ENCODE results near the gene ZC3H13.

The ZC3H13 gene

DNA sequence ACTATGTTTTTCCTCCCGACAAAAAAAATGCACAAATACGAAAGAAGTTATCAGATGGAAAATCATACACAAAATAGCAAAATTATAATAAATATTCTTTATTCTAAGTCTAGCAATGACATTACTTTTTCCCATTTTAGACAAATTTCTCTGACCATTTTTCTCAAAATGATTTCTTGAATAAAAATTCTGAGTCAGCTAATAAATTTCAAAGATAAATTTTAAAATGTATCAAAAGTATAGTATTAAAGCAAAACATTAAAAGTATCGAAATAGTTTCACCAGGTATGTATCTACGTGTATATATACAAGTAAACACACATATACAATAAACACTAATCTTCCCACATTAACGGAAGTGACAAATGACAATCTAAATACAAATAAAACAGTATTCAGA is 8.9 kb downstream of the ZC3H13 start:
- H3K23ac ChIP-seq (ENCODE audit: low read depth, low read length, poor library complexity), result no peak overlapping the region
- H3K4me2 ChIP-seq (ENCODE audit: insufficient read depth, low read length, poor library complexity, severe bottlenecking), result no peak overlapping the region
- WGBS, 2 donors (ENCODE audit: extremely low coverage in 2 of 2, insufficient read length in 2 of 2, insufficient replicate concordance in 1 of 2), result no CpG with 5 or more reads among the region's 5 CpGs
- H2AFZ ChIP-seq (ENCODE audit: low read length), result no peak overlapping the region
- no peaks in the 10 kb centered on the region for H3K9me3 ChIP-seq (replicated peaks in 1 of 2; ENCODE audit: control insufficient read depth in 2 of 2, insufficient read depth in 1 of 2, low read depth in 1 of 2, low read length in 2 of 2)
- H4K8ac ChIP-seq (ENCODE audit: low read depth, low read length), result no peak overlapping the region
- H2AK5ac ChIP-seq (ENCODE audit: low read depth, low read length), result no peak overlapping the region
- no peak overlapping the region for H3K9ac ChIP-seq (ENCODE audit: low read depth, low read length, poor library complexity)
- H2BK5ac ChIP-seq (ENCODE audit: low read length), result no peak overlapping the region
- H3K79me1 ChIP-seq (ENCODE audit: low read depth, low read length), result no peaks in the 10 kb centered on the region
- no peaks in the 10 kb centered on the region for H3K4me1 ChIP-seq (ENCODE audit: control insufficient read depth in 2 of 2, insufficient read depth in 1 of 2, low read depth in 1 of 2, low read length in 2 of 2)
- H2BK12ac ChIP-seq (ENCODE audit: low read length), result no peak overlapping the region
- H3K4ac ChIP-seq (ENCODE audit: low read length), result no peak overlapping the region
- H3K4me3 ChIP-seq (ENCODE audit: low read length in 2 of 2), result no peak overlapping the region
- no peak for DNase-seq (ENCODE audit: low spot score)
- no peak overlapping the region for H2BK15ac ChIP-seq (ENCODE audit: low read length)
- H3K27ac ChIP-seq (replicated peaks; ENCODE audit: low read length), result no peak overlapping the region
- H3K14ac ChIP-seq (ENCODE audit: low read length), result no peak overlapping the region
- H2BK120ac ChIP-seq (ENCODE audit: low read depth, low read length), result no peak overlapping the region
- peaks cover 0 to 55% of the 10 kb centered on the region in 2 donors for H3K36me3 ChIP-seq (replicated peaks in 1 of 2; ENCODE audit: control insufficient read depth in 2 of 2, insufficient read depth in 2 of 2, low read length in 2 of 2)
- H4K91ac ChIP-seq (ENCODE audit: low read depth, low read length, poor library complexity), result no peak overlapping the region
- no peaks in the 10 kb centered on the region for H3K27me3 ChIP-seq (ENCODE audit: control insufficient read depth in 3 of 3, insufficient read depth in 3 of 3, low read depth in 1 of 3, low read length in 3 of 3)
- H3K18ac ChIP-seq (ENCODE audit: low read length), result no peak overlapping the region

DNA sequence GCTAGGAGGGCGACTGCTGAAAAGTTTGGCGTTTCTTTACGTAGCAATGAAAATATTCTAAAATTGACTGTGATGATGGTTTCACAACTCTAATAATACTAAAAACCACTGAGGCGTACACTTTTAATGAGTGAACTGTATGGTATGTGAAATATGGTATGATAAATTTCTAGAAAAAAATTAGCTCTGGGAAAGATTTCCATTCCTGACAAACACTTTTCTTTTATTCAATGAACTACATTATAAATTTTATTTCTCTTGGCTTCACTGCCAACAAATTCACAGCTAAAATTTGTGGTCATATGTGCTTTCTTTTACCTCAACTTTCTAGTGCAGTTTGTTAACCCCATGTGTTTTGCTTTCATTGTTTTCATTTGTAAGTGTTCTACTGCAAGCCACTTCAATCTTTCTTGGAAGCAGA is 11.1 kb downstream of the ZC3H13 start:
- H3K4ac ChIP-seq (ENCODE audit: low read length), result no peak overlapping the region
- no CpG with 5 or more reads among the region's 4 CpGs for WGBS, 2 donors (ENCODE audit: extremely low coverage in 2 of 2, insufficient read length in 2 of 2, insufficient replicate concordance in 1 of 2)
- no peaks in the 10 kb centered on the region for H3K4me1 ChIP-seq (ENCODE audit: control insufficient read depth in 2 of 2, insufficient read depth in 1 of 2, low read depth in 1 of 2, low read length in 2 of 2)
- no peak overlapping the region for H2BK12ac ChIP-seq (ENCODE audit: low read length)
- no peak overlapping the region for H3K18ac ChIP-seq (ENCODE audit: low read length)
- H3K27me3 ChIP-seq (ENCODE audit: control insufficient read depth in 3 of 3, insufficient read depth in 3 of 3, low read depth in 1 of 3, low read length in 3 of 3), result no peaks in the 10 kb centered on the region
- H2BK5ac ChIP-seq (ENCODE audit: low read length), result no peak overlapping the region
- no peak overlapping the region for H2BK15ac ChIP-seq (ENCODE audit: low read length)
- H4K8ac ChIP-seq (ENCODE audit: low read depth, low read length), result no peak overlapping the region
- H4K91ac ChIP-seq (ENCODE audit: low read depth, low read length, poor library complexity), result no peak overlapping the region
- no peak overlapping the region for H3K27ac ChIP-seq (replicated peaks; ENCODE audit: low read length)
- H3K36me3 ChIP-seq (replicated peaks in 1 of 2; ENCODE audit: control insufficient read depth in 2 of 2, insufficient read depth in 2 of 2, low read length in 2 of 2), result peaks cover 5 to 77% of the 10 kb centered on the region in 2 donors
- no peak overlapping the region for H2AFZ ChIP-seq (ENCODE audit: low read length)
- no peak overlapping the region for H3K9ac ChIP-seq (ENCODE audit: low read depth, low read length, poor library complexity)
- no peak overlapping the region for H3K23ac ChIP-seq (ENCODE audit: low read depth, low read length, poor library complexity)
- no peaks in the 10 kb centered on the region for H3K79me1 ChIP-seq (ENCODE audit: low read depth, low read length)
- no peak overlapping the region for H2AK5ac ChIP-seq (ENCODE audit: low read depth, low read length)
- H3K4me3 ChIP-seq (ENCODE audit: low read length in 2 of 2), result no peak overlapping the region
- no peak for DNase-seq (ENCODE audit: low spot score)
- H3K4me2 ChIP-seq (ENCODE audit: insufficient read depth, low read length, poor library complexity, severe bottlenecking), result no peak overlapping the region
- no peaks in the 10 kb centered on the region for H3K9me3 ChIP-seq (replicated peaks in 1 of 2; ENCODE audit: control insufficient read depth in 2 of 2, insufficient read depth in 1 of 2, low read depth in 1 of 2, low read length in 2 of 2)
- no peak overlapping the region for H2BK120ac ChIP-seq (ENCODE audit: low read depth, low read length)
- no peak overlapping the region for H3K14ac ChIP-seq (ENCODE audit: low read length)

- H3K36me3 ChIP-seq (replicated peaks in 1 of 2; ENCODE audit: control insufficient read depth in 2 of 2, insufficient read depth in 2 of 2, low read length in 2 of 2), result peaks cover 5 to 84% of the 10 kb centered on the region in 2 donors
- no peak overlapping the region for H3K9ac ChIP-seq (ENCODE audit: low read depth, low read length, poor library complexity)
- H3K9me3 ChIP-seq (replicated peaks in 1 of 2; ENCODE audit: control insufficient read depth in 2 of 2, insufficient read depth in 1 of 2, low read depth in 1 of 2, low read length in 2 of 2), result no peaks in the 10 kb centered on the region
- no peak overlapping the region for H2AK5ac ChIP-seq (ENCODE audit: low read depth, low read length)
- no CpG with 5 or more reads among the region's 2 CpGs for WGBS, 2 donors (ENCODE audit: extremely low coverage in 2 of 2, insufficient read length in 2 of 2, insufficient replicate concordance in 1 of 2)
- no peak overlapping the region for H3K14ac ChIP-seq (ENCODE audit: low read length)
- no peaks in the 10 kb centered on the region for H3K27me3 ChIP-seq (ENCODE audit: control insufficient read depth in 3 of 3, insufficient read depth in 3 of 3, low read depth in 1 of 3, low read length in 3 of 3)
- no peak overlapping the region for H3K4me2 ChIP-seq (ENCODE audit: insufficient read depth, low read length, poor library complexity, severe bottlenecking)
- H3K4ac ChIP-seq (ENCODE audit: low read length), result no peak overlapping the region
- no peak overlapping the region for H4K91ac ChIP-seq (ENCODE audit: low read depth, low read length, poor library complexity)
- H3K4me1 ChIP-seq (ENCODE audit: control insufficient read depth in 2 of 2, insufficient read depth in 1 of 2, low read depth in 1 of 2, low read length in 2 of 2), result no peaks in the 10 kb centered on the region
- H2BK15ac ChIP-seq (ENCODE audit: low read length), result no peak overlapping the region
- no peak overlapping the region for H2AFZ ChIP-seq (ENCODE audit: low read length)
- no peaks in the 10 kb centered on the region for H3K79me1 ChIP-seq (ENCODE audit: low read depth, low read length)
- no peak for DNase-seq (ENCODE audit: low spot score)
- no peak overlapping the region for H3K4me3 ChIP-seq (ENCODE audit: low read length in 2 of 2)
- H4K8ac ChIP-seq (ENCODE audit: low read depth, low read length), result no peak overlapping the region
- no peak overlapping the region for H3K27ac ChIP-seq (replicated peaks; ENCODE audit: low read length)
- no peak overlapping the region for H2BK5ac ChIP-seq (ENCODE audit: low read length)
- no peak overlapping the region for H3K23ac ChIP-seq (ENCODE audit: low read depth, low read length, poor library complexity)
- H2BK120ac ChIP-seq (ENCODE audit: low read depth, low read length), result no peak overlapping the region
- H2BK12ac ChIP-seq (ENCODE audit: low read length), result no peak overlapping the region
- no peak overlapping the region for H3K18ac ChIP-seq (ENCODE audit: low read length)
Observed at GRCh38 chr13:46040763-46041162, 11.8 kb downstream of the ZC3H13 start.

- no peak overlapping the region for H2BK5ac ChIP-seq (ENCODE audit: low read length)
- WGBS, 2 donors (ENCODE audit: extremely low coverage in 2 of 2, insufficient read length in 2 of 2, insufficient replicate concordance in 1 of 2), result no CpG with 5 or more reads among the region's 6 CpGs
- no peak overlapping the region for H3K18ac ChIP-seq (ENCODE audit: low read length)
- no peak overlapping the region for H4K91ac ChIP-seq (ENCODE audit: low read depth, low read length, poor library complexity)
- H3K4ac ChIP-seq (ENCODE audit: low read length), result no peak overlapping the region
- no peak overlapping the region for H3K23ac ChIP-seq (ENCODE audit: low read depth, low read length, poor library complexity)
- H2AFZ ChIP-seq (ENCODE audit: low read length), result no peak overlapping the region
- no peaks in the 10 kb centered on the region for H3K9me3 ChIP-seq (replicated peaks in 1 of 2; ENCODE audit: control insufficient read depth in 2 of 2, insufficient read depth in 1 of 2, low read depth in 1 of 2, low read length in 2 of 2)
- H3K27ac ChIP-seq (replicated peaks; ENCODE audit: low read length), result no peak overlapping the region
- no peaks in the 10 kb centered on the region for H3K27me3 ChIP-seq (ENCODE audit: control insufficient read depth in 3 of 3, insufficient read depth in 3 of 3, low read depth in 1 of 3, low read length in 3 of 3)
- H3K4me3 ChIP-seq (ENCODE audit: low read length in 2 of 2), result no peak overlapping the region
- no peak overlapping the region for H2BK120ac ChIP-seq (ENCODE audit: low read depth, low read length)
- DNase-seq (ENCODE audit: low spot score), result no peak
- H3K36me3 ChIP-seq (replicated peaks in 1 of 2; ENCODE audit: control insufficient read depth in 2 of 2, insufficient read depth in 2 of 2, low read length in 2 of 2), result peaks cover 5 to 88% of the 10 kb centered on the region in 2 donors
- no peak overlapping the region for H2AK5ac ChIP-seq (ENCODE audit: low read depth, low read length)
- no peaks in the 10 kb centered on the region for H3K79me1 ChIP-seq (ENCODE audit: low read depth, low read length)
- no peak overlapping the region for H2BK12ac ChIP-seq (ENCODE audit: low read length)
- no peaks in the 10 kb centered on the region for H3K4me1 ChIP-seq (ENCODE audit: control insufficient read depth in 2 of 2, insufficient read depth in 1 of 2, low read depth in 1 of 2, low read length in 2 of 2)
- H3K14ac ChIP-seq (ENCODE audit: low read length), result no peak overlapping the region
- H3K4me2 ChIP-seq (ENCODE audit: insufficient read depth, low read length, poor library complexity, severe bottlenecking), result no peak overlapping the region
- no peak overlapping the region for H3K9ac ChIP-seq (ENCODE audit: low read depth, low read length, poor library complexity)
- H4K8ac ChIP-seq (ENCODE audit: low read depth, low read length), result no peak overlapping the region
- H2BK15ac ChIP-seq (ENCODE audit: low read length), result no peak overlapping the region
Observed at GRCh38 chr13:46039411-46040182, 12.9 kb downstream of the ZC3H13 start.
